Placental pericyte (primary cell): Measurements from ENCODE around the gene ALKBH7. TPM values are rescaled to one million over a fixed set of nuclear protein-coding genes. Genes with fewer than 3 reads are reported as not detected.

Experiments
- small RNA-seq: library from RNA; depleted of rRNA; stranded (forward); fragments of <200 nt; gene quantifications from one replicate; pipeline ENCODE3, GENCODE V24; 2012; ENCODE audit warnings: low replicate concordance
- total RNA-seq: library from RNA; depleted of rRNA; stranded (reverse); fragments of >200 nt; gene quantifications from 2 replicates; pipeline ENCODE4 v1.2.3, GENCODE V29; 2012

Gene ALKBH7
- total RNA-seq = 31.1 and 45.7 TPM in 2 replicates

GRCh38 chr19:6372594-6373095, at the start of gene ALKBH7:
TSS of gene ALKBH7 (plus strand) at chr19:6372794. CDS start at chr19:6372821, 27 bp downstream.

DNA sequence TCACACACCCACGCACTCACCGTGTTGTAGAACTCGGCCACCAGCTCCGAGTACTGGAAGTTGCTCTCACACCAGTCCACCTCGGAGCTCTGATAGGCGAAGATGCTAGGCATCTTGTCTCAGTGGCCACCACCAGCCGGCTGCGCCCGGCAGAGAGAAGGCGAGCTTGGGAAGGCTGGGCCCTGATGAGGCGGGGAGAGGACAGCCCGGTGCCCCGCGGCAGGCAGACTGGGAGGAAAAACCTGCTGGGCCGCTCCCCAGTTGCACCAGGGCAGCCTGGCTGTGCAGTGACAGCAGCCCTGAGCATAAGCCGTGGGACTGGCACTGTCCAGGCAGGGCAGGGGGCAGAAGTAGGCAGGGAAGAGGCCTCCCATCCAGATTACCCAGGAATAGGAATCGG, 39.2 kb upstream of the ALKBH7 start, which contains the start of gene ACER1:
Gene ACER1 (minus strand): TSS at position 174 of the 400 bp plus-strand sequence. CDS start 61 bp downstream, at position 113.

DNA sequence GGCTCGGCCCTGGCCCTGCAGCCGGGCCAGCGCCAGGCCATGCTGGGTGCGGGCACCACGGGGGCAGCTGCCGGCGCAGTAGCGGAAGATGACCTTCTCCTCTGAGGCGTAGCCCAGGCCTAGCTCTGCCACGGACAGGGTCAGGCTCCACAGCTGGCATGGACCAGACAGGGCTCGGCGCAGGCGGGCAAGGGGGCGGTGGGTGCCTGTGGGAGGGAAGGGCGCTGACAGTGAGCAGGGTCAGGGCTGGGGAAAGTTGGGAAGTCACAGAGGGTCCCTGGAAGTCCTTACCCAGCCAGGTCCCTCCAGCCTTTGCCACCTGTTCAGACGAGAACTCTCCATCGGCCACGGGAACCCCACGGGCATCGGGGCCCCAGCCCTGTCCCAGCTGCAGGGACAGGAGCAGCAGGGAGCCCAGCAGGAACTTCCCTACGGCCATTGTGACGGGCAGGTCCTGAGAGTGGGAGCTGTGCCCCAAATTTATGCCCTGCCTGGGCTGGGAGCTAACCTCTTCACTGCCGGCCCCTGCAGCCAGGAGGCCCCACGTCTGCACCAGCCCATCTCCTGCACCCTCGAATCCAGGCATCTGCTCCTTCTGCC, 2.9 kb downstream of the ALKBH7 start, which contains the start of gene PSPN:
Gene PSPN (minus strand): TSS at position 523 of the 600 bp plus-strand sequence. CDS start 84 bp downstream, at position 439.

DNA sequence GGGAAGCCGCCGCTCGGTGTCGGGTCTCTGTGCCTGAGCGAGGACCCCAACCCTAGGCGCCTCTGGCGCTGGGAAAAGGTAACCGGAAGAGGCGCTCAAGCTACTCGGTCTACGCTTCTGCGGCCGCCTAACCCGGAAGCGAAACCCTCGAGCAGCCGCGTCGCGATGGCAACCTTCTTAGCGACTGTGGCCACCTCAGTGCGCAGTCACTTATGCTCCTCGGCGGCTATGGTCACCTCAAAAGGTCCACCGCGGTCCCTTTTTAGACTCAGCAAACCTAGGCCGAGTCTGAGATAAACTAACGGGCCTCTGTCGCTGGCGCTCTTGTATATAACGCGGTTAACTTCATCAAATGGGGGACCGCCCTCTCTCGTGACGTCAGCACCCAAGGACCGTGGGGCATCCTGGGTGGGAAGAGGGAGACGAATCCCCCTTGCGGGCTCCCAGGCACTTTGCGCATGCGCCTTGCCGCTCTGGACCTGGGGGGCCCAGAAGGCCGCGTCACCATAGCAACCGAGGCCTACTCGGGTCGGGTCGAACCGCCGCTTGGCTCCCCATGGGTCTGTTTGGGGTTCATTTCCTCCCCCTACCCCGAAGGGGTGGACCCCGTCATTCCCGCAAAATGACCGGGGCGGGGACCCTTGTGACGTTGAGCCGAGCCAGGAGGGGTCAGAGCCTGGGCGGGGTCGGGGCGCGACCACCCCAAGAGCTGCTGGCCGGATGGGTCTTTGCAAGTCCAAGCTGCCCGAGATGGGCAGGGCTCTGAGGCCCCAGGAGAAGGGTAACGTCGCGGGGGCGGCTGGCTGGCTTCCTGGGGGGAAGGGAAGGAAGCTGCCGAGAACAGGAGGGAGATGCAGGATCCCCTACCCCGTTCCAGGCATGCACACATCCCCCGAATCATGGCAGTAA, 20.7 kb downstream of the ALKBH7 start, which contains the start of gene GTF2F1:
Gene GTF2F1 (minus strand): TSS at position 91 of the 909 bp plus-strand sequence. CDS start 169 bp downstream, outside the sequence.

DNA sequence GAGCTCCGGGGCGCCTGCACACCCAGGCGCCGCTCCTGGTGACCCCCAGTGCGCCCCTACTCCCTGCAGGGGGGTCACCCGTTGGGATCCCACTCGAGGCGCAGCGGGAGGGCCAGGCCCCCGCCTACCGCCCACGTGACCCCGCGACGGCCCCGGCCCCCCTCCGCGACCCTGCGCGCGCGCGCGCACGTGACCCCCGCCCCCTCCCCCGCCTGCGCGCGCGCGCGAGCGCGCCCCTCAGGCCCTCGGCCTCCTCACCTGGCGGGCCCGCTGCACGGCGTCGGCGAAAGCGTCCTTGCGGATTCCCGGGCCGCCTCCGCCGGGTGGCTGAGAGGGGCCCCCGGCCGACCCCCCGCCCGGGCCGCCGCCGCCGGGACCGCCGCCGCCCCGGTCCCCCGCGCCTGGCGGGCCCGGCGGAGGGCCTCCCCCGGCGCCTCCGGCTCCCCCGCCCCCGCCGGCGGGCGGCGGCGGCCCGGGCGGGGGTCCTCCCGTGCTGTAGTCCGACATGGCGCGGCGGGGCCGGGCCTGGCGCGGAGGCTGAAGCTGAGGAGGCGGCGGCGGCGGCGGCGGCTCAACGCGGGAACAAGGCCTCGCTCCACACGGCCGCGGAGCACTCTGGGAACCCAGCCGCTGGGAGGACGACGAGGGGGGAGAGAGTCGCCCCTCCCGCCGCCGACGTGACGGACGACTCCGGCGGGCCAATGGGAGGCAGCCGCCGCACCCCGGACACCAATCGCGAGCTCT, 51.8 kb downstream of the ALKBH7 start, which contains the start of gene KHSRP:
Gene KHSRP (minus strand): TSS at position 617 of the 744 bp plus-strand sequence. CDS start 110 bp downstream, at position 507.

Small RNA genes lying within 50 kb of the gene (small RNA-seq; reads per million reads assigned to genes)
- not detected for gene MIR6790
- gene MIR6885 = 0.23 reads per million

Other genes with a start within 250 kb of the ALKBH7 start
- gene ACSBG2, start 237.1 kb upstream of the ALKBH7 start, total RNA-seq = not detected in 2 replicates
- gene MLLT1, start 92.8 kb upstream of the ALKBH7 start, total RNA-seq = 14.6 and 18.6 TPM in 2 replicates
- gene ACER1, start 39.2 kb upstream of the ALKBH7 start, total RNA-seq = not detected in 2 replicates
- gene CLPP, start 11.3 kb upstream of the ALKBH7 start, total RNA-seq = 67.3 and 84.5 TPM in 2 replicates
- 0.43 and 0.88 TPM in 2 replicates for gene PSPN, start 3.1 kb downstream of the ALKBH7 start, total RNA-seq
- gene GTF2F1, start 20.4 kb downstream of the ALKBH7 start, total RNA-seq = 46.2 and 107 TPM in 2 replicates
- 81.2 and 189 TPM in 2 replicates for gene KHSRP, start 52.0 kb downstream of the ALKBH7 start, total RNA-seq
- under 0.01 TPM in 1 of 2 replicates, not detected in the other for gene SLC25A41, start 61.0 kb downstream of the ALKBH7 start, total RNA-seq
- 16.3 and 35.7 TPM in 2 replicates for gene SLC25A23, start 87.0 kb downstream of the ALKBH7 start, total RNA-seq
- not detected in 2 replicates for gene CRB3, start 91.5 kb downstream of the ALKBH7 start, total RNA-seq
- not detected in 2 replicates for gene DENND1C, start 109.0 kb downstream of the ALKBH7 start, total RNA-seq
- not detected in 2 replicates for gene TUBB4A, start 129.5 kb downstream of the ALKBH7 start, total RNA-seq
- 0.29 TPM in 1 of 2 replicates, not detected in the other for gene TNFSF9, start 158.2 kb downstream of the ALKBH7 start, total RNA-seq
- 0.29 TPM in 1 of 2 replicates, not detected in the other for gene CD70, start 218.4 kb downstream of the ALKBH7 start, total RNA-seq